H9 (cell line): ENCODE results near the gene NTSR2. TPM values are rescaled to one million over a fixed set of nuclear protein-coding genes. Genes with fewer than 3 reads are reported as not detected.

Experiments
- DNase-seq: peaks from one replicate; pipeline ENCODE4 v3.0.0-alpha.2; 2017
- H2AFZ ChIP-seq: one replicate; pipeline ENCODE4 v1.6.1; 2013; ENCODE audit warnings: mild to moderate bottlenecking, low read length, control low read depth, moderate library complexity
- H2AK5ac ChIP-seq: 2 replicates; pipeline ENCODE4 v1.6.1; 2013; ENCODE audit warnings: low read length, control low read depth, mixed read lengths; ENCODE audit not compliant: insufficient read length
- H2BK120ac ChIP-seq: one replicate; pipeline ENCODE4 v1.6.1; 2013; ENCODE audit warnings: low read depth, mild to moderate bottlenecking, low read length, control low read depth, inconsistent platforms; ENCODE audit not compliant: poor library complexity, severe bottlenecking
- H2BK12ac ChIP-seq: 2 replicates; pipeline ENCODE4 v1.6.1; 2013; ENCODE audit warnings: low read length, control low read depth, mixed read lengths, low read depth; ENCODE audit not compliant: insufficient read length
- H2BK15ac ChIP-seq: 2 replicates; pipeline ENCODE4 v1.6.1; 2013; ENCODE audit warnings: low read depth, low read length, control low read depth
- H2BK20ac ChIP-seq: one replicate; pipeline ENCODE4 v1.6.1; 2013; ENCODE audit warnings: low read depth, mild to moderate bottlenecking, low read length, control low read depth, inconsistent platforms; ENCODE audit not compliant: poor library complexity, severe bottlenecking
- H2BK5ac ChIP-seq: 2 replicates; pipeline ENCODE4 v1.6.1; 2013; ENCODE audit warnings: low read length, control low read depth, mixed read lengths; ENCODE audit not compliant: insufficient read length
- H3K14ac ChIP-seq: 2 replicates; pipeline ENCODE4 v1.6.1; 2013; ENCODE audit warnings: low read length, control low read depth; ENCODE audit not compliant: insufficient read depth
- H3K18ac ChIP-seq: 2 replicates; pipeline ENCODE4 v1.6.1; 2013; ENCODE audit warnings: low read depth, mild to moderate bottlenecking, mixed read lengths, low read length, control low read depth; ENCODE audit not compliant: insufficient read length
- H3K23ac ChIP-seq: 2 replicates; pipeline ENCODE4 v1.6.1; 2013; ENCODE audit warnings: low read length, control low read depth, mixed read lengths, low read depth; ENCODE audit not compliant: insufficient read length
- H3K23me2 ChIP-seq: 2 replicates; pipeline ENCODE4 v1.6.1; 2013; ENCODE audit warnings: low read depth, mild to moderate bottlenecking, mixed read lengths, low read length, control low read depth; ENCODE audit not compliant: insufficient read length, poor library complexity, severe bottlenecking
- H3K27ac ChIP-seq: 2 replicates; pipeline ENCODE4 v1.5.1; 2013; ENCODE audit warnings: low read length, control low read depth, mixed read lengths, low read depth; ENCODE audit not compliant: insufficient read length
- H3K27me3 ChIP-seq: 2 replicates; pipeline ENCODE4 v1.6.1; 2013; ENCODE audit warnings: low read length, control low read depth, inconsistent platforms; ENCODE audit not compliant: insufficient read depth
- H3K4ac ChIP-seq: 2 replicates; pipeline ENCODE4 v1.6.1; 2013; ENCODE audit warnings: low read depth, mild to moderate bottlenecking, control low read depth, inconsistent platforms, low read length, moderate library complexity
- H3K4me1 ChIP-seq: 2 replicates; pipeline ENCODE4 v1.6.1; 2013; ENCODE audit warnings: low read length, control low read depth, inconsistent platforms; ENCODE audit not compliant: insufficient read depth
- H3K4me2 ChIP-seq: 2 replicates; pipeline ENCODE4 v1.6.1; 2013; ENCODE audit warnings: low read length, control low read depth, mixed read lengths; ENCODE audit not compliant: insufficient read length, insufficient read depth
- H3K56ac ChIP-seq: 2 replicates; pipeline ENCODE4 v1.6.1; 2013; ENCODE audit warnings: low read depth, mild to moderate bottlenecking, mixed read lengths, low read length, control low read depth; ENCODE audit not compliant: insufficient read length
- H3K79me1 ChIP-seq: 2 replicates; pipeline ENCODE4 v1.6.1; 2013; ENCODE audit warnings: low read depth, mild to moderate bottlenecking, moderate library complexity, low read length, control low read depth, inconsistent platforms; ENCODE audit not compliant: insufficient read depth, poor library complexity, severe bottlenecking
- H3K79me2 ChIP-seq: 2 replicates; pipeline ENCODE4 v1.6.1; 2013; ENCODE audit warnings: low read length, control low read depth, inconsistent platforms; ENCODE audit not compliant: insufficient read depth
- H3K9ac ChIP-seq: 2 replicates; pipeline ENCODE4 v1.6.1; 2013; ENCODE audit warnings: low read length, control low read depth, mixed read lengths; ENCODE audit not compliant: insufficient read length; ENCODE audit errors: extremely low read depth
- H3K9me3 ChIP-seq: one replicate; pipeline ENCODE4 v1.6.1; 2013; ENCODE audit warnings: low read depth, low read length, inconsistent platforms; ENCODE audit not compliant: control insufficient read depth
- H3T11ph ChIP-seq: one replicate; pipeline ENCODE4 v1.6.1; 2013; ENCODE audit warnings: mild to moderate bottlenecking, low read length, control low read depth, inconsistent platforms
- H4K20me1 ChIP-seq: one replicate; pipeline ENCODE4 v1.6.1; 2013; ENCODE audit not compliant: control insufficient read depth, insufficient read length, insufficient read depth
- H4K5ac ChIP-seq: 2 replicates; pipeline ENCODE4 v1.6.1; 2013; ENCODE audit warnings: low read depth, mild to moderate bottlenecking, mixed read lengths, low read length, control low read depth; ENCODE audit not compliant: insufficient read length
- H4K8ac ChIP-seq: replicated peaks from 2 replicates; pipeline ENCODE4 v1.6.1; 2013; ENCODE audit warnings: low read length, control low read depth, mixed read lengths, low read depth; ENCODE audit not compliant: insufficient read length
- H4K91ac ChIP-seq: 2 replicates; pipeline ENCODE4 v1.6.1; 2013; ENCODE audit warnings: low read depth, mild to moderate bottlenecking, moderate library complexity, mixed read lengths, low read length, control low read depth; ENCODE audit not compliant: insufficient read length
- H3K27ac Mint-ChIP-seq, 3 experiments: 2 replicates in 2 of 3; 3 replicates in 1 of 3; pipeline ENCODE4 v1.8.0; 2020 to 2021; ENCODE audit warnings: mixed read lengths in 3 of 3, mild to moderate bottlenecking in 1 of 3, moderate library complexity in 1 of 3
- H3K27me3 Mint-ChIP-seq: 2 replicates; pipeline ENCODE4 v1.8.0; 2021; ENCODE audit warnings: low read depth, mild to moderate bottlenecking, moderate library complexity, mixed read lengths
- H3K36me3 Mint-ChIP-seq, 3 experiments: 2 replicates in 2 of 3; 3 replicates in 1 of 3; pipeline ENCODE4 v1.8.0; 2020 to 2021; ENCODE audit warnings: low read depth in 3 of 3, mixed read lengths in 3 of 3; ENCODE audit not compliant: insufficient read depth in 1 of 3
- H3K4me1 Mint-ChIP-seq, 2 experiments: 2 replicates each; pipeline ENCODE4 v1.8.0; 2020; ENCODE audit warnings: mixed read lengths in 2 of 2
- H3K4me3 Mint-ChIP-seq, 2 experiments: 2 replicates in 1 of 2; 3 replicates in 1 of 2; pipeline ENCODE4 v1.8.0; 2020 to 2021; ENCODE audit warnings: mild to moderate bottlenecking in 2 of 2, mixed read lengths in 2 of 2, moderate library complexity in 1 of 2
- H3K9me3 Mint-ChIP-seq, 2 experiments: 2 replicates in 1 of 2; 3 replicates in 1 of 2; pipeline ENCODE4 v1.8.0; 2020; ENCODE audit warnings: mild to moderate bottlenecking in 2 of 2, mixed read lengths in 2 of 2, moderate library complexity in 1 of 2
- CTCF ChIP-seq: fragments of 200-600 bp; sonication (generic); conservative IDR thresholded peaks from 3 replicates; pipeline ENCODE4 v1.8.0; 2021; ENCODE audit warnings: antibody characterized with exemption, mild to moderate bottlenecking
- WGBS: extraction: QIAGEN DNeasy Blood & Tissue Kit; methylation state at CpG from one replicate; pipeline ENCODE4 v1.1.7; 2013; ENCODE audit warnings: missing lambda C conversion rate, low lambda C conversion rate, mixed read lengths; ENCODE audit not compliant: insufficient read length; ENCODE audit errors: extremely low coverage; 5-methylcytosine and 5-hydroxymethylcytosine counted together
- total RNA-seq: library from RNA; stranded (reverse); gene quantifications from 2 replicates; pipeline ENCODE4 v1.2.1, GENCODE V29; 2021

NTSR2 gene
- total RNA-seq, 1 experiment from 2014 or later: not detected

DNA sequence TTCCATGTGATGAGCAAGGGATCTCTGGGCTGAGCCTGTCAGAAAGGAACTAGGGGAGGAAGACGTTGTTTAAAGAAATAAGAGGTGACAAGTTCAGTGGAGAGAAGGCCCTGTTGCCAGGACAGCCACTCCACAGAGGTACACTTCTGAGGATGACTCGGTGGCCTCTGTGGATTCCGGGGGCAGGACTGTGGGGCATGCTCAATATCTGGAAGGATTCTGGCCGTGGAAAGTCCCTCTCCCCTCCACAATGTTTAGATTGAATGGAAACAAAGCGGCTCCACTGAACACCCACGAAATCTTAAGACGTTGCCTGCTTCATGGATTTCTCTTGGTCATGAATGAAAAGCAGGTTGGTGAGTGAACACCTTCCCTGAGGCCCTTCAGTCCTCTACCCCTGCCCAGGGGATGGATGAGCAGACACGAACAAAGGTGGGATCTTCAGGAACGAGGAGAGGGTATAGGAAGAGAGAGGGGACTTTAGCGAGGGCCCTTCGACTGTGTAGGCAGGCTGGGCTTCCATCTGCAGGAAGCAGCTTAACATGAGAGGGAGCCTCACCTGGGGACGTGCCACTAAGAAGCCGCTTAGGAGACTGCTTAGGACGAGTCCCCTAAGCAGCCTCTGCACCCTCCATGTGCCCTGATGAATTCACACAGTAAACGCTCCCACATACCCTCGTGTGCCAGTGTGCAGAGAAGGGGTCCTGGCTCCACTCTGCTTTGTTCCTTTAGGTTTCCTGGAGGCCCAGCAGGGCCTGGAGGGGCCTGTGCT is 1.9 kb downstream of the NTSR2 start:
- Histone ChIP-seq H3K23me2 (peaks cover 3% of the 10 kb centered on the region), H4K8ac (no peak overlapping the region), H2BK12ac (no peak overlapping the region), H3K56ac (no peak overlapping the region), H3K9me3 (no peaks in the 10 kb centered on the region), H3K27ac (no peak overlapping the region), H3K9ac (no peak overlapping the region), H3K23ac (no peak overlapping the region), H2BK20ac (no peak overlapping the region), H2BK5ac (no peak overlapping the region), H2AFZ (no peak overlapping the region), H3K4me2 (no peak overlapping the region), H4K91ac (no peak overlapping the region), H2BK15ac (no peak overlapping the region), H3T11ph (no peak overlapping the region), H3K27me3 (peaks cover 10% of the 10 kb centered on the region), H2BK120ac (no peak overlapping the region), H3K4me1 (no peaks in the 10 kb centered on the region), H3K4ac (no peak overlapping the region), H3K14ac (no peak overlapping the region), H4K20me1 (no peaks in the 10 kb centered on the region), H3K18ac (no peak overlapping the region), H3K79me1 (no peaks in the 10 kb centered on the region), H4K5ac (no peak overlapping the region), H2AK5ac (no peak overlapping the region), H3K79me2 (no peaks in the 10 kb centered on the region)
- no peak for DNase-seq
- H3K9me3 Mint-ChIP-seq: peaks cover 2% of the 10 kb centered on the region in 2 experiments; a peak in 4 of 5 replicates
- peaks cover 37% of the 10 kb centered on the region for H3K27me3 Mint-ChIP-seq
- H3K27ac Mint-ChIP-seq: no peak overlapping the region; a peak in 1 of 7 replicates
- TF ChIP-seq CTCF: no peak
- no peaks in the 10 kb centered on the region for H3K36me3 Mint-ChIP-seq
- H3K4me1 Mint-ChIP-seq: peaks cover 5 to 6% of the 10 kb centered on the region in 2 experiments
- WGBS: no CpG with 5 or more reads among the region's 16 CpGs
- H3K4me3 Mint-ChIP-seq: no peak overlapping the region
